HG03135 (cell line): ENCODE results near the gene TMEM131L.

Experiments used
- ATAC-seq: cut with Tn5 transposase; IDR thresholded peaks from one replicate; pipeline ENCODE4 v1.9.1; 2021; ENCODE audit warnings: mild to moderate bottlenecking, moderate library complexity; ENCODE audit not compliant: unreplicated experiment

Gene TMEM131L

DNA sequence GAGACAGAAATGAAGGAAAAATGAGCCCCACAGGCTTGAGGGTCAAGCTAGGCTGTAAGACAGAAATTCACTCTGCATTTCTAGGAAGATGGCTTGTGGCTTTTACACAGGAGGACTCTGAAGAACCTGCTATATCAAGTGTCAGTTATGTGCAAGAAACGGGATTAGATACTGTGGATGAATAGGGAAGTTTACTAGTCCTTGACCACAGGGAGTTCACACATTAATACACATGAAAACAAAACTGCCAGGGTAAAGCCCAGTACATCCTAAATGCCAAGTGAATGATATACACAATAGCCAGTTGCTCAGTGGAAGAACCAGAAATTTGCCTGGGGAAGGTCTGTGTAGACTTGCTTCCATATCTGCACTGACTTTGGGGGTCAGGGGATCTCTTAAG, 53.5 kb downstream of the TMEM131L start:
- no peak for ATAC-seq

- ATAC-seq, result no peak
Measured at GRCh38 chr4:153520227-153520626, 54.1 kb downstream of the TMEM131L start.

- peak; percentile 37 for ATAC-seq
Measured at GRCh38 chr4:153520801-153521329, 54.7 kb downstream of the TMEM131L start.

DNA sequence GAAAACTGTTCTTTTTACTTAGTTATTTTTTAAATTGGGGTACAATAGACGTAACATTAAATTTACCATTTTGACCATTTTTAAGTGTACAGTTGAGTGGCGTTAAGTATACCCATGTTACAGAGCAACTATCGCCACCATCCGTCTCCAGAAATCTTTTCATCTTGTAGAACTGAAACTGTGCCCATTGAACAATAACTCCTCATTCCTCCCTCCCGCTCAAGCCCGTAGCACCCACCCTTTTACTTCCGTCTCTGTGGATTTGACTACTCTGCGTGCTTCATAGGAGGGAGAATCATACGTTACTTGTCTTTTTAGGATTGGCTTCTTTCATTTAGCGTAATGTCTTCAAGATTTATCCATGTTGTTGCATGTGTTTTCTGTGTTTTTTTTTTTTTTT, 55.3 kb downstream of the TMEM131L start:
- no peak for ATAC-seq

GRCh38 chr4:153521999-153522801, 56.0 kb downstream of the TMEM131L start:
- ATAC-seq, result peak; percentile 28

DNA sequence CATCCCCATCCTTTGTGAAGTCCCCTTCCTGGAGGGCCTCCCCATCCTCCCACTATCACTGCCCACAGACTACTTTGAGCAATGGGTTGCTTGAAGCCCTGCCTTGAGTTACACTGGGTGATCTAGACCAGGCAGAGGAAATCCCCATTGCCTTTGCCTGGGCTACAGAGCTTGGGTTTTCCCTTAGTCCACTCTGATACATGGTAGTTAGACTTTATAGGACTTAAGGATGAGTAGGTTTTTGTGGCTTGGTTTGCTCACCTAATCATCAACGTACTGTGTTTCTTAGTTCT, 56.6 kb downstream of the TMEM131L start:
- ATAC-seq, result peak; percentile 38

DNA sequence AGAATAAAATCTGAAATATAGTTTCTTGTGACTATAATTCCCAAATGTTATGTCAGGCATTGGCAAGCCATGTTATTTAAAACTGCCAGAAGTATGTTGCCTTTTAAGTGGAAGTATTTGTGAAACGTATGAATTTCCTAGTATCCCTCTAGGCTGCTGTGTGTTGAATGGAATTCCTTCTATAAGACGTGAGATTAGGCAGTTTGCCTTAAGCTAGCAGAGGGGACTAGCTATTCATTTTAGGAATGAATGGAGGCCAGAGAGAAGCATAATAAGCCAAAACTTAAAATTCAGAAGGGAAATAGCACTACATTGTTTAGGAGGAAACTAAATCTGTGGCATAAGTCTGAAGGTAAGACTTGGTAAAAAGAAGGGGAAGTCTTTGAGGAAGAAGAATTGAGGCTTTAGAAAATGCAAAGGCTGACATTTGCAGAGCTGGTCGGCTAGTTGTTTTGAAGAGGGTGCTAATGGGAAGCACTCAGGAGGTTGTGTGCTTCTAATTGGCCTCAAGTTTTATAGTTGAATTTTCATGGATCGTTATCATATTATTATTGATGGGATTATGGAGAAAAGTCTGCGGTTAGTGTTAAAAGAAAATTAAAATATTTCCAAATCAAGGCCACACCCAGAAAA, 57.1 kb downstream of the TMEM131L start:
- ATAC-seq, result no peak

DNA sequence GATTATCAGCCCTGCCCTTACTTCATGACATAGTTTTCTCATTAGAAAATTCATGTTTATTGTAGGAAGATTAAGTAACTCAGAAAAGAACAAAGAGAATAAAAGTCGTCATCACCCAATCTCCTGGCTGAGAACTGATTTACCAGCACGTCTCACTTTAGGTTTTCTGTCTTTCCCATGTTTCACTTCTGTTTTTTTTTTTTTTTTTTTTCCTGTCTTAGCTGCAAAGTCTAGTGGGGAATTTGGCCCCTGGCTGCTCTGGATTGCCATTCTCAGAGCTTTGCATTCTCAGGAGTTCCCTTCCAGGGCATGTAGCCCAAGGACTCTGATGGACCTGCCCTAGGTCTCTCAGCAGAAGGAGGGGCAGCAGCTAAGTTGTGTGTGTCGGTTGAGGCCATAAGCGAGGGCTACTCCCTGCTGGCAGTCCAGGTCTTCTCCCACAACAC, 57.8 kb downstream of the TMEM131L start:
- ATAC-seq, result no peak

- no peak for ATAC-seq
Measured at GRCh38 chr4:153524682-153525081, 58.5 kb downstream of the TMEM131L start.

- ATAC-seq, result no peak
Measured at GRCh38 chr4:153527690-153528089, 61.5 kb downstream of the TMEM131L start.

GRCh38 chr4:153528705-153529485, 62.7 kb downstream of the TMEM131L start:
- peak; percentile 41 for ATAC-seq

GRCh38 chr4:153529646-153530045, 63.5 kb downstream of the TMEM131L start:
- ATAC-seq, result no peak

DNA sequence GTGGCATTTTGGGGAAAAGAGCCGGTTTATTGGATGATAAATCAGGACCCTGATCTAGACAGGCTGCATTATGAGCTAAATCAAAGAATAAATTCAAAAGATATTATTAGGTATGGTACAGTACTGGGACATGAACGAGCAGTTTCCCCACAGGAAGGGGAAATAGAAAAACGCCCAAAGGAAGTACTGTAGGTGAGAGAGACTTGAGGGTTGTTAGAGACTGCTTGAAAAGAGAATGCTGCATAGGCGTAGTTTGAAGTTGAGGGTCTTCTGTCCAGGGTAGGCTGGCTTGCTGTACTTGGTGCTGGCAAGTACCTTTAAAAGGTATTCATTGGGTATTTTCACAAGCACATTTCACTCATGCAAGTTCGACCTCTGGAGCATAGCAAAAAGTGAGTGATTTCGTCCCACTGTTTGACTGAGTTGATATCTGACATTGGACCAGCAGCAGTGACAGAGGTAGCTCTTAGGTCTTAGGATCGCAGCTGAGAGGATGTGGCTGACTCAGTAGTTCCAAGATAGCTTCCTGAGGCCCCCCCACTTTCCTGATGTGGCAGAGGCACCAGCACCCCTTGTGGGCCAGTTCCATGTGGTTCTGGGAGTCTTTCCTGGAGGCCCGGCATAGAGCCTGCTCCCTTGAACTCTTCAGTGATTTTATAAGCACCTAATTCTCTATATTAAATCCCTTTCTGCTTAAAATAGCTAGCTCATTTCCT, 64.3 kb downstream of the TMEM131L start:
- ATAC-seq, result no peak

- no peak for ATAC-seq
Measured at GRCh38 chr4:153531000-153531358, 64.8 kb downstream of the TMEM131L start.

DNA sequence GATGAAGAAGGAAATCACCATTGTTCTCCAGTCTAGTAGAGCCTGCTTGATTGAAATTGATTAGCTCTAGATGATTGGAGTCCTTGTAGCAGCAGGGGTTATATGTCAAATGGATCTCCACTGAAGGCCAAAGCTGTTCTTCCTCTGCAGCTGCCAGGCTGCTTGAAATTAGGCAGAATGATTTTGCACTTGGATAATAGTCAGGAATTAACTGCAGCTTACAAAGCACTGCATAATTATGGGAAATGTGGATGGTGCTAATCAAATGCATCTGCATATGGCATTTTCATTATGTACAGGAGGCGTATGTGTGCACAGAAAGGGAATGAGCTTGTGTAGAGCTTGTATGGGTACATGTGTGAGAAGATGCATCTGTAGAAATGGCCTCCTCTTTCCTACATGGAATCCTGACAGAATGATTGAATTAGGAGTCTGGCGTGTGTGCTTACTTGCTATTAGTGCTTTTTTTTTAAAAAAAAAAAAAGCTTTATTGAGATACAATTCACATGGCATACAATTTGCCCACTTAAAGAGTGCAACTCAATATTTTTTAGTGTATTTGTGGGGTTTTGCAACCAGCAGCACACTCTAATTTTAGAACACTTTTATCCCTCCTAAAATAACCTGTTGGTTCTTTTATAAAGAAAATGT, 65.9 kb downstream of the TMEM131L start:
- no peak for ATAC-seq

GRCh38 chr4:153532636-153533035, 66.5 kb downstream of the TMEM131L start:
- no peak for ATAC-seq

GRCh38 chr4:153533387-153533786, 67.2 kb downstream of the TMEM131L start:
- no peak for ATAC-seq

DNA sequence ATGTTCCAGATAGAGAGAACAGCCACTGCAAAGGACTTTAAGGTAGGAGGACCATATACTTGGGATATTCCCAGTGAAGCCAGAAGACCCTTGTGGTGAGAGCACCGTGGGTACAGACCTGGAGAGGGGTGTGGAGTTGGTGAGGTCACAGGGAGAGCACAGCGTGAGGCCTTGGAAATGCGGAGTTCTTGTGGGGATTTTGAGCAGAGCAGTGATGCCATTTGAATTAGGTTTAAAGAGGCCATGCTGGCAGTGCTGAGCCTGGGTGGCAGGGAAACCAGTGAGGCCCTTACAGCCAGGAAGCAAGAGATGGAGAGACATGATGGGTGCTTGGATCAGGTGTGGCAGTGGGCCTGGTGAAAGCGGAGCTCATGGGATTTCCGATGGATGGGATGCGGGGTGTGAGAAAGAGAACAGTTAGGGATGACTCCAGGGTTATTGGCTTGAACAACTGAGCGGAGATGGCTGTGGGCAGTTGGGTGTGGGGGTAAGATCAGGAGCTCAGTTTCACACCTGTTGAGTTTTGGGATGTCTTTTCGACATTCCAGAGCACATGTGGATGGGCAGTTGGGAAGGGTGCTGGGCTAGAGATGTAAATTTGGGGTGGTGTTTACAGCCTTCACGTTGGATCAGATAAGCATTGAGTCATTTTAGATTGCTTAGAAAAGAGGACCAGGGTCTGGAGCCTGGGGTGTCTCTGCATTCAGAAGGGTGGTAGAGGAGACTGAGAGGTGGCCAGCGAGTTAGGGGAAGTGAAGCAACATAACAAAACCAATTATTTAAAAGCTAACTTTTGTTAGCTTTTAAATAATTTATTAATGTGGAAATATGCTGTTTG, 68.9 kb downstream of the TMEM131L start:
- ATAC-seq, result no peak

- ATAC-seq, result no peak
Measured at GRCh38 chr4:153535772-153536513, 69.8 kb downstream of the TMEM131L start.
